Tibial nerve (tissue), 4 donors: ENCODE results near the gene AVEN. TPM values are rescaled to one million over a fixed set of nuclear protein-coding genes. Genes with fewer than 3 reads are reported as not detected.

Source experiments
- DNase-seq, 2 donors: peaks; one replicate each; pipeline ENCODE4 v3.0.0-alpha.2; 2019; ENCODE audit warnings: low spot score in 2 of 2
- H3K27ac ChIP-seq, 4 donors: fragments of 200-600 bp; sonication (generic) in 3 of 4; one replicate each; pipeline ENCODE4 v1.5.1; 2017 to 2019; ENCODE audit warnings: mild to moderate bottlenecking in 1 of 4
- H3K27me3 ChIP-seq, 2 donors: fragments of 200-600 bp; sonication (generic) in 1 of 2; one replicate each; pipeline versions ENCODE4 v1.5.1 to v1.6.0; 2017 to 2019
- H3K36me3 ChIP-seq, 3 donors: fragments of 200-600 bp; sonication (generic); one replicate each; pipeline ENCODE4 v1.5.1; 2018 to 2019
- H3K4me1 ChIP-seq, 4 donors: fragments of 200-600 bp; sonication (generic) in 3 of 4; one replicate each; pipeline ENCODE4 v1.5.1; 2017 to 2019
- H3K4me3 ChIP-seq, 4 donors: fragments of 200-600 bp; sonication (generic) in 3 of 4; one replicate each; pipeline ENCODE4 v1.5.1; 2017 to 2019; ENCODE audit warnings: mild to moderate bottlenecking in 1 of 4, moderate library complexity in 1 of 4
- H3K9me3 ChIP-seq, 4 donors: fragments of 200-600 bp; sonication (generic) in 3 of 4; one replicate each; pipeline ENCODE4 v1.5.1; 2017 to 2019
- CTCF ChIP-seq, 5 experiments: fragments of 200-600 bp in 3 of 5; fragments of 450-650 bp in 2 of 5; sonication (generic) in 3 of 5; IDR thresholded peaks; one replicate each; pipeline ENCODE4 v1.5.1; 2016 to 2019; ENCODE audit warnings: antibody characterized with exemption in 5 of 5, mild to moderate bottlenecking in 3 of 5, moderate library complexity in 2 of 5
- EP300 ChIP-seq, 2 donors: sonication (generic); formaldehyde crosslinking; IDR thresholded peaks; one replicate each; pipeline ENCODE4 v1.6.1; 2017; ENCODE audit warnings: antibody characterized with exemption in 2 of 2, mild to moderate bottlenecking in 1 of 2
- POLR2A ChIP-seq, 2 donors: fragments of 450-650 bp; IDR thresholded peaks; one replicate each; pipeline ENCODE4 v1.6.1; 2017; ENCODE audit warnings: antibody characterized with exemption in 2 of 2, mild to moderate bottlenecking in 2 of 2, moderate library complexity in 2 of 2
- WGBS, 2 donors: methylation state at CpG; one replicate each; pipeline ENCODE4 v1.1.5; 2018; 5-methylcytosine and 5-hydroxymethylcytosine counted together
- total RNA-seq, 4 donors: library from RNA; depleted of rRNA; stranded (reverse); fragments of >200 nt; gene quantifications; one replicate each; pipeline ENCODE4 v1.1.0, GENCODE V29; 2016

Gene AVEN
- total RNA-seq, 4 donors from 2014 or later, result 14.9 to 34.8 (median 25.5) TPM

GRCh38 chr15:34078900-34079299 is 39.9 kb upstream of the AVEN start:
- no peak for DNase-seq
- TF ChIP-seq POLR2A (IDR thresholded peaks at IDR 0.05) (no peak), CTCF (IDR thresholded peaks at IDR 0.05) (no peak), EP300 (IDR thresholded peaks at IDR 0.05) (no peak)
- Histone ChIP-seq H3K36me3 (peaks cover 0 to 25% (median 0%) of the 10 kb centered on the region in 3 donors), H3K27me3 (no peaks in the 10 kb centered on the region), H3K4me1 (no peaks in the 10 kb centered on the region), H3K9me3 (no peaks in the 10 kb centered on the region), H3K27ac (no peak overlapping the region), H3K4me3 (no peak overlapping the region)
- WGBS, 2 donors, result 87 to 88% methylated on average over 3 of the region's 3 CpGs

- 92 to 98% methylated on average over 4 of the region's 4 CpGs for WGBS, 2 donors
- H3K27me3 ChIP-seq, result no peaks in the 10 kb centered on the region
- H3K9me3 ChIP-seq, result no peaks in the 10 kb centered on the region
- no peak overlapping the region for H3K27ac ChIP-seq
- no peak for DNase-seq
- no peak overlapping the region for H3K4me3 ChIP-seq
- H3K36me3 ChIP-seq, result peaks cover 0 to 6% (median 0%) of the 10 kb centered on the region in 3 donors
- TF ChIP-seq EP300 (IDR thresholded peaks at IDR 0.05), result no peak
- TF ChIP-seq POLR2A (IDR thresholded peaks at IDR 0.05), result no peak
- no peak for TF ChIP-seq CTCF (IDR thresholded peaks at IDR 0.05)
- no peaks in the 10 kb centered on the region for H3K4me1 ChIP-seq
Measured at GRCh38 chr15:34076785-34077184, 37.8 kb upstream of the AVEN start.

- no peak for TF ChIP-seq EP300 (IDR thresholded peaks at IDR 0.05)
- no peak for TF ChIP-seq CTCF (IDR thresholded peaks at IDR 0.05)
- TF ChIP-seq POLR2A (IDR thresholded peaks at IDR 0.05), result no peak
- Histone ChIP-seq H3K9me3 (no peaks in the 10 kb centered on the region), H3K27me3 (no peaks in the 10 kb centered on the region), H3K4me3 (no peak overlapping the region), H3K4me1 (no peaks in the 10 kb centered on the region), H3K36me3 (no peaks in the 10 kb centered on the region), H3K27ac (no peak overlapping the region)
- 69 to 78% methylated on average over 6 of the region's 6 CpGs for WGBS, 2 donors
- DNase-seq, result no peak
Measured at GRCh38 chr15:34070003-34070402, 31.0 kb upstream of the AVEN start.

- Histone ChIP-seq H3K27me3 (no peaks in the 10 kb centered on the region), H3K27ac (no peak overlapping the region), H3K4me3 (no peak overlapping the region), H3K36me3 (no peaks in the 10 kb centered on the region), H3K4me1 (no peaks in the 10 kb centered on the region), H3K9me3 (no peaks in the 10 kb centered on the region)
- DNase-seq, result no peak
- TF ChIP-seq POLR2A (IDR thresholded peaks at IDR 0.05) (no peak), CTCF (IDR thresholded peaks at IDR 0.05) (no peak), EP300 (IDR thresholded peaks at IDR 0.05) (no peak)
- WGBS, 2 donors, result 87 to 88% methylated on average over 8 of the region's 8 CpGs
Measured at GRCh38 chr15:34065941-34066340, 26.9 kb upstream of the AVEN start.

- Histone ChIP-seq H3K4me1 (no peaks in the 10 kb centered on the region), H3K27me3 (no peaks in the 10 kb centered on the region), H3K4me3 (no peak overlapping the region), H3K27ac (no peak overlapping the region), H3K9me3 (no peaks in the 10 kb centered on the region), H3K36me3 (no peaks in the 10 kb centered on the region)
- DNase-seq, result no peak
- WGBS, 2 donors, result 58 to 68% methylated on average over 3 of the region's 3 CpGs
- TF ChIP-seq EP300 (IDR thresholded peaks at IDR 0.05), result no peak
- TF ChIP-seq CTCF (IDR thresholded peaks at IDR 0.05), result no peak
- TF ChIP-seq POLR2A (IDR thresholded peaks at IDR 0.05), result no peak
Measured at GRCh38 chr15:34065261-34065660, 26.3 kb upstream of the AVEN start.
